ENCODE data around the gene UBE2E3. TPM values are rescaled to one million over a fixed set of nuclear protein-coding genes. Genes with fewer than 3 reads are reported as not detected.
"Not testable (repeated sequence)": the region's sequence is repeated elsewhere in the genome, so short reads cannot be mapped to it uniquely, and the experiment has no call there.

The UBE2E3 gene
- total RNA-seq, 6 experiments from 2014 or later = 99.4 to 131 (median 116) TPM

GRCh38 chr2:181025004-181025403 is 44.6 kb downstream of the UBE2E3 start:
- no peak overlapping the region for H3K27ac Mint-ChIP-seq
- no peak overlapping the region for H3K4me3 Mint-ChIP-seq
- no peaks in the 10 kb centered on the region for H3K9me3 Mint-ChIP-seq
- TF ChIP-seq CTCF (IDR thresholded peaks at IDR 0.05) = no peak
- DNase-seq = no peak
- H3K4me1 Mint-ChIP-seq (ENCODE audit: low read depth) = peaks cover 16% of the 10 kb centered on the region
- peaks cover 2% of the 10 kb centered on the region; the same call in 1 of the 2 replicates for H3K27me3 Mint-ChIP-seq (ENCODE audit: insufficient read depth)
- H3K36me3 Mint-ChIP-seq (ENCODE audit: low read depth) = peaks cover 7% of the 10 kb centered on the region

GRCh38 chr2:181036445-181036844 is 56.0 kb downstream of the UBE2E3 start:
- Mint-ChIP-seq H3K9me3 (no peaks in the 10 kb centered on the region), H3K4me1 (ENCODE audit: low read depth) (peaks cover 55% of the 10 kb centered on the region), H3K27ac (peak overlapping the region; percentile 74), H3K4me3 (peak overlapping the region; percentile 18; the same call in 1 of the 2 replicates), H3K36me3 (ENCODE audit: low read depth) (peaks cover 12% of the 10 kb centered on the region), H3K27me3 (ENCODE audit: insufficient read depth) (no peaks in the 10 kb centered on the region; the same call in 1 of the 2 replicates)
- DNase-seq = no peak
- no peak for TF ChIP-seq CTCF (IDR thresholded peaks at IDR 0.05)

GRCh38 chr2:181036848-181037603 is 56.6 kb downstream of the UBE2E3 start:
- Mint-ChIP-seq H3K27ac (peak overlapping the region; percentile 74), H3K27me3 (ENCODE audit: insufficient read depth) (no peaks in the 10 kb centered on the region; the same call in 1 of the 2 replicates), H3K4me3 (peak overlapping the region; percentile 38), H3K36me3 (ENCODE audit: low read depth) (peaks cover 12% of the 10 kb centered on the region), H3K9me3 (no peaks in the 10 kb centered on the region), H3K4me1 (ENCODE audit: low read depth) (peaks cover 61% of the 10 kb centered on the region)
- TF ChIP-seq CTCF (IDR thresholded peaks at IDR 0.05) = no peak
- DNase-seq = peak; percentile 86

GRCh38 chr2:181037922-181038321 is 57.5 kb downstream of the UBE2E3 start:
- H3K27ac Mint-ChIP-seq = peak overlapping the region; percentile 74
- peak; percentile 28 for DNase-seq
- no peak for TF ChIP-seq CTCF (IDR thresholded peaks at IDR 0.05)

GRCh38 chr2:181038796-181039195 is 58.4 kb downstream of the UBE2E3 start:
- H3K4me3 Mint-ChIP-seq = peak overlapping the region; percentile 37
- H3K27me3 Mint-ChIP-seq (ENCODE audit: insufficient read depth) = no peaks in the 10 kb centered on the region; the same call in 1 of the 2 replicates
- peaks cover 4% of the 10 kb centered on the region; the same call in 1 of the 2 replicates for H3K36me3 Mint-ChIP-seq (ENCODE audit: low read depth)
- no peak for TF ChIP-seq CTCF (IDR thresholded peaks at IDR 0.05)
- peaks cover 68% of the 10 kb centered on the region for H3K4me1 Mint-ChIP-seq (ENCODE audit: low read depth)
- no peaks in the 10 kb centered on the region for H3K9me3 Mint-ChIP-seq
- peak overlapping the region; percentile 74 for H3K27ac Mint-ChIP-seq
- peak; percentile 20 for DNase-seq

More at GRCh38 chr2:181037922-181038321, 57.5 kb downstream of the UBE2E3 start:
- Mint-ChIP-seq H3K9me3 (no peaks in the 10 kb centered on the region), H3K4me3 (peak overlapping the region; percentile 37; the same call in 1 of the 2 replicates), H3K4me1 (ENCODE audit: low read depth) (peaks cover 65% of the 10 kb centered on the region), H3K27me3 (ENCODE audit: insufficient read depth) (no peaks in the 10 kb centered on the region; the same call in 1 of the 2 replicates), H3K36me3 (ENCODE audit: low read depth) (peaks cover 7% of the 10 kb centered on the region)

- H3K27me3 Mint-ChIP-seq (ENCODE audit: insufficient read depth); DNase-seq; H3K36me3 Mint-ChIP-seq (ENCODE audit: low read depth); H3K4me3 Mint-ChIP-seq; H3K9me3 Mint-ChIP-seq; H3K27ac Mint-ChIP-seq: not testable (repeated sequence)
- H3K4me1 Mint-ChIP-seq (ENCODE audit: low read depth) = peaks cover 78% of the 10 kb centered on the region
These were observed 60.4 kb downstream of the UBE2E3 start for GRCh38 chr2:181040839-181041238.

Data from HFFc6 (cell line).